Activated CD4-positive, alpha-beta T cell treated with anti-CD3 and anti-CD28 coated beads, Interleukin-2, amount 10 ng/mL, durations not matched to agents 7 days and 5 days (primary cell): ENCODE results near the gene STUM. TPM values are rescaled to one million over a fixed set of nuclear protein-coding genes. Genes with fewer than 3 reads are reported as not detected.

Experiments
- CTCF ChIA-PET: fragments of 350-600 bp; sonication (Branson Sonifier 250); formaldehyde crosslinking; loops from one replicate; lab custom pipeline; 2021; ENCODE audit warnings: antibody characterized with exemption; lab: Charles Lee
- POLR2A ChIA-PET: fragments of 350-600 bp; sonication (Branson Sonifier 250); formaldehyde crosslinking; loops from one replicate; lab custom pipeline; 2021; ENCODE audit warnings: antibody characterized with exemption; lab: Charles Lee
- DNase-seq: peaks from one replicate; pipeline ENCODE4 v3.0.0-alpha.2; 2020
- H3K27ac Mint-ChIP-seq: one replicate; pipeline ENCODE4 v1.8.0; 2021; ENCODE audit warnings: mild to moderate bottlenecking, moderate library complexity, mixed read lengths
- H3K27me3 Mint-ChIP-seq: one replicate; pipeline ENCODE4 v1.8.0; 2021; ENCODE audit warnings: mixed read lengths
- H3K36me3 Mint-ChIP-seq: one replicate; pipeline ENCODE4 v1.8.0; 2021; ENCODE audit warnings: low read depth, mixed read lengths
- H3K4me1 Mint-ChIP-seq: one replicate; pipeline ENCODE4 v1.8.0; 2021; ENCODE audit warnings: mixed read lengths
- H3K4me3 Mint-ChIP-seq: one replicate; pipeline ENCODE4 v1.8.0; 2021; ENCODE audit warnings: mild to moderate bottlenecking, moderate library complexity, mixed read lengths
- H3K9me3 Mint-ChIP-seq: one replicate; pipeline ENCODE4 v1.8.0; 2021; ENCODE audit warnings: mixed read lengths
- total RNA-seq, 2 experiments: library from RNA; stranded (reverse); gene quantifications; one replicate each; pipeline ENCODE4 v1.2.3, GENCODE V29; 2021

Gene STUM
- total RNA-seq, 2 experiments from 2014 or later = not detected

GRCh38 chr1:226568975-226569741, 20.6 kb downstream of the STUM start:
- H3K27ac Mint-ChIP-seq = no peak overlapping the region
- DNase-seq = no peak
- H3K27me3 Mint-ChIP-seq = peaks cover 8% of the 10 kb centered on the region
- CTCF ChIA-PET = interaction anchor here (1.1 kb wide), 1 partner anchor 15 kb away, joined by 3 read pairs; no protein-coding TSS in a partner anchor
- H3K36me3 Mint-ChIP-seq = no peaks in the 10 kb centered on the region
- H3K9me3 Mint-ChIP-seq = no peaks in the 10 kb centered on the region
- H3K4me3 Mint-ChIP-seq = no peak overlapping the region
- POLR2A ChIA-PET = no interaction called here
- no peaks in the 10 kb centered on the region for H3K4me1 Mint-ChIP-seq

DNA sequence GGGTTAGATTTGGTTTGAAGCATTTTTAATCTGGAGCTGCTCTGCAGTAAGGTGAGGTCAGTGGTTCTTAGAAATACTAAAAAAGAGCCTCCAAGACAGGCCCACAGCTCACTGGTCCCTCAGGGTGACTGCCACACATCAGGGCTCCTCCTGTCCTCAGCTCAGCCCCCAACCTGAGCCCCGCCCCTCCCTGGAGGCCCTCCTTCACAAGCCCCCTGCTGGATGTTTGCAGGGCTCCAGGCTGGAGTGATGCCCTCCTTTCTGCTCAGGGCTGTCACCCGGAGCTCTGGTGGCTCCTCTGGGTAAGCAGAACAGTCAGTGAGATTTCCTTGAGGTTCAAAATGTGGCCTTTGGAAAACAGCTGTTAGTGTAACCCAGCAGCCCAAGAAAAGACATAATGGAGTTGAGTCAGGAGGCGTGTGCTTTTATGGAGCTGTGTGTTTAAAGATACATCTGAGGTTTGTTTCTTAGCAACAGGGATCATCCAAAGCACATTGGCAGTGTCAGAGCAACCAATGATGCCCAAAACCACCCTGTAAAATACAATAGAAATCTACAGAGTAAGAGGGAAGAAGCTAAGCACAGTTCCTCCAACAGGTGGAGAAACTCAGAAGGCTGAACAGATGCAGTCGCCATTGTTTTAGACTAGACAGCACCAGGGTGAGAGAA, 21.4 kb downstream of the STUM start:
- POLR2A ChIA-PET = interaction anchor here (0.5 kb wide), 1 partner anchor 177 kb away, joined by 4 read pairs; no protein-coding TSS in a partner anchor

GRCh38 chr1:226571893-226572292, 23.3 kb downstream of the STUM start:
- ChIA-PET POLR2A (no interaction called here), CTCF (no interaction called here)
- no peak overlapping the region for H3K4me3 Mint-ChIP-seq
- no peaks in the 10 kb centered on the region for H3K4me1 Mint-ChIP-seq
- H3K9me3 Mint-ChIP-seq = no peaks in the 10 kb centered on the region
- H3K27me3 Mint-ChIP-seq = peaks cover 4% of the 10 kb centered on the region
- H3K36me3 Mint-ChIP-seq = no peaks in the 10 kb centered on the region
- no peak for DNase-seq
- H3K27ac Mint-ChIP-seq = no peak overlapping the region

More for the DNA sequence above, 21.4 kb downstream of the STUM start:
- H3K36me3 Mint-ChIP-seq = no peaks in the 10 kb centered on the region
- no peak overlapping the region for H3K4me3 Mint-ChIP-seq
- no peak for DNase-seq
- H3K27ac Mint-ChIP-seq = no peak overlapping the region
- no peaks in the 10 kb centered on the region for H3K9me3 Mint-ChIP-seq
- CTCF ChIA-PET = interaction anchor here (0.6 to 1.1 kb wide), 3 partner anchors 9 to 145 kb away, joined by 3 to 7 read pairs (median 3); no protein-coding TSS in a partner anchor
- H3K4me1 Mint-ChIP-seq = no peaks in the 10 kb centered on the region
- H3K27me3 Mint-ChIP-seq = peaks cover 8% of the 10 kb centered on the region

- DNase-seq = no peak
- POLR2A ChIA-PET = no interaction called here
- CTCF ChIA-PET = interaction anchor here (0.6 kb wide), 2 partner anchors 292 to 1837 kb away, joined by 3 read pairs; no protein-coding TSS in a partner anchor
- Mint-ChIP-seq H3K27me3 (peaks cover 3% of the 10 kb centered on the region), H3K9me3 (no peaks in the 10 kb centered on the region), H3K27ac (no peak overlapping the region), H3K36me3 (no peaks in the 10 kb centered on the region), H3K4me3 (no peak overlapping the region), H3K4me1 (no peaks in the 10 kb centered on the region)
Observed at GRCh38 chr1:226572325-226572726, 23.8 kb downstream of the STUM start.

DNA sequence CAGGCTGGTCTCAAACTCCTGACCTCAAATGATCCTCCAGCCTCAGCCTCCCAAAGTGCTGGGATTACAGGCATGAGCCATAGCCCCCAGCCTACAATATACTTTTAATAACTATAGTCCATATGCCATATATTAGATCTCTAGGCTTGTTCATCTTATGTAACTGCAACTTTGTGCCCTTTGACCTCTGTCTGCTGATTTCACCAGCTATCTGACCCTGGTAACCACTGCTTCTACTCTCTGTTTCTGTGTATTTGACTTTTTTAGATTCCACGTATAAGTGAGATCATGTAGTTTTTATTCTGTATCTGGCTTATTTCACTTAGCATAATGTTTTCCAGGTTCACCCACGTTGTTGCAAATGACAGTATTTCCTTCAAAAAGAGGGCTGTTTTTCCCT, 25.5 kb downstream of the STUM start:
- Mint-ChIP-seq H3K9me3 (no peaks in the 10 kb centered on the region), H3K4me1 (no peaks in the 10 kb centered on the region), H3K36me3 (no peaks in the 10 kb centered on the region), H3K27ac (no peak overlapping the region), H3K27me3 (no peaks in the 10 kb centered on the region), H3K4me3 (no peak overlapping the region)
- CTCF ChIA-PET = no interaction called here
- DNase-seq = no peak
- POLR2A ChIA-PET = no interaction called here

GRCh38 chr1:226574591-226575435, 26.2 kb downstream of the STUM start:
- Mint-ChIP-seq H3K27me3 (no peaks in the 10 kb centered on the region), H3K27ac (no peak overlapping the region), H3K9me3 (no peaks in the 10 kb centered on the region), H3K36me3 (no peaks in the 10 kb centered on the region), H3K4me3 (no peak overlapping the region), H3K4me1 (no peaks in the 10 kb centered on the region)
- ChIA-PET POLR2A (no interaction called here), CTCF (interaction anchor here (0.6 kb wide), 1 partner anchor 872 kb away, joined by 5 read pairs; no protein-coding TSS in a partner anchor)
- no peak for DNase-seq

DNA sequence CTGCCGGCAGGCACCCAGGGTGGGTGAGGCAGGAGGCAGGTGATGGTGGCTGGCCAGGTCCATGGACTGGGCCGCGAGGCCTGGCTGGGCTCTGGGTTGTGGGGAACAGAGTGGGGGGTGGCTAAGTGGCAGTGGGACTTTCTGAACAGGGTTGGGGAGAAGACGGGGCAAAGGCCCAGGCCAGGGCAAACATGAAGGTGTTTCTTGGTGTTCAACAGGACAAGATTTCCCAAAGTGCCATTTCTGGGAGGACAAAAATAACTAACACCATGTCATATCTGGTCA, 26.8 kb downstream of the STUM start:
- CTCF ChIA-PET = interaction anchor here (0.6 kb wide), 1 partner anchor 871 kb away, joined by 5 read pairs; no protein-coding TSS in a partner anchor
- DNase-seq = no peak
- POLR2A ChIA-PET = no interaction called here
- Mint-ChIP-seq H3K36me3 (no peaks in the 10 kb centered on the region), H3K4me3 (no peak overlapping the region), H3K27ac (no peak overlapping the region), H3K4me1 (no peaks in the 10 kb centered on the region), H3K27me3 (no peaks in the 10 kb centered on the region), H3K9me3 (no peaks in the 10 kb centered on the region)

GRCh38 chr1:226575739-226576378, 27.3 kb downstream of the STUM start:
- Mint-ChIP-seq H3K27ac (no peak overlapping the region), H3K4me3 (no peak overlapping the region), H3K4me1 (no peaks in the 10 kb centered on the region), H3K9me3 (no peaks in the 10 kb centered on the region), H3K36me3 (no peaks in the 10 kb centered on the region), H3K27me3 (no peaks in the 10 kb centered on the region)
- ChIA-PET CTCF (no interaction called here), POLR2A (no interaction called here)
- no peak for DNase-seq

DNA sequence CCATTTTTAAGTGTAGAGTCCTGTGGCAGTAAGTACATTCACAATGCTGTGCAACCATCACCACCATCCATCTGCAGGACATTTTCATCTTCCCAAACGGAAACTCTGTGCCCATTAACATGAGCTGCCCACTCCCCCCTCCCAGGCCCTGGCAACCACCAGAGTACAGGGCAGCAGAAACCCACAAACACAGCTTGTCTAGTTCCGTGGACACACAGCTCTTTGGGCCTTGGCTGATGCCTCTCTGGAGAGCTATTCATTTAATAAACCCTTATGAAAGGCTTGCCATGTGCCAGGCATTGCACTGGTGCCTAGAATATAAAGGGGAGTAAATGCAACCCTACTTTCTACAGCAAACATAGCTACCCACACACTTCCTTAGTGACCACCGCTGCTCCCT, 28.0 kb downstream of the STUM start:
- no peaks in the 10 kb centered on the region for H3K4me1 Mint-ChIP-seq
- H3K4me3 Mint-ChIP-seq = no peak overlapping the region
- no peaks in the 10 kb centered on the region for H3K36me3 Mint-ChIP-seq
- no peak overlapping the region for H3K27ac Mint-ChIP-seq
- no peak for DNase-seq
- ChIA-PET CTCF (interaction anchor here (1.0 kb wide), 1 partner anchor 117 kb away, joined by 3 read pairs; no protein-coding TSS in a partner anchor), POLR2A (no interaction called here)
- no peaks in the 10 kb centered on the region for H3K9me3 Mint-ChIP-seq
- no peaks in the 10 kb centered on the region for H3K27me3 Mint-ChIP-seq

DNA sequence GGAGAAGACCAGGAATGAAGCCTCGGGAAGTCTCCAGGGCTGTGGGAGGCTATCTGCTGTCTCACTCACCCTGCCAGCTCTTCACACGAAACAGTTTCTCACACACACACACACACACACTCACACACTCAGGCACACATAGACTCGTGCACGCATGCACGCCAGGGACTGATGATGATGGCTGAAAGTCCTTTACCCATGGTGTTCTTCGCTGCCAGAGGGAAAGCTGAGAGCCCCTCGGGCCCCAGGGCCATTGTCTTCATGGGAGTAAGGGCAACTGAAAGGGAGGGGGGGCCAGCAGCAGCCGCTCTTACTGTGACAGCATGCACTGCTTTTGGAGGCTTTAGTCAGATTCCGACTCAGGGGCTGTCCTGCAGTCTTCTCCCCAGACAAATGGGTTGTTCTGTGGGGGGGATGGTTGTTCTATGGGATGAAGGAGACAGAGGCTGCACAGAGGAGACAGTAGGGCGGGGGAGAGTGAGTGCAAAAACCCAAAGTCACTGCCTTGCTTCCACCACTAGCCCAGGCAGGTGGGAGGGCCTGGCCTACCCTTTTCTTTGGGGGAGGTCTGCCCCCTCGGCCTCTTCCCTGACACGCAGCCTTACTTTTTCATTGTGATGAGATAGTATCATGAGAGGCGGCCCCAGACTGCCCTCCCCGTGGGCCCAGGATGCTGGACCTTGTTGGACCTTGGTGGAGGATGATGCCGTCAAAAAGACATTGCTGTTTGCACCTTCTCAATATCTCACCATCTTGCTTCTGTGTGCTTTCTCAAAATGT, 29.0 kb downstream of the STUM start:
- CTCF ChIA-PET = interaction anchor here (1.0 kb wide), 1 partner anchor 118 kb away, joined by 3 read pairs; no protein-coding TSS in a partner anchor

DNA sequence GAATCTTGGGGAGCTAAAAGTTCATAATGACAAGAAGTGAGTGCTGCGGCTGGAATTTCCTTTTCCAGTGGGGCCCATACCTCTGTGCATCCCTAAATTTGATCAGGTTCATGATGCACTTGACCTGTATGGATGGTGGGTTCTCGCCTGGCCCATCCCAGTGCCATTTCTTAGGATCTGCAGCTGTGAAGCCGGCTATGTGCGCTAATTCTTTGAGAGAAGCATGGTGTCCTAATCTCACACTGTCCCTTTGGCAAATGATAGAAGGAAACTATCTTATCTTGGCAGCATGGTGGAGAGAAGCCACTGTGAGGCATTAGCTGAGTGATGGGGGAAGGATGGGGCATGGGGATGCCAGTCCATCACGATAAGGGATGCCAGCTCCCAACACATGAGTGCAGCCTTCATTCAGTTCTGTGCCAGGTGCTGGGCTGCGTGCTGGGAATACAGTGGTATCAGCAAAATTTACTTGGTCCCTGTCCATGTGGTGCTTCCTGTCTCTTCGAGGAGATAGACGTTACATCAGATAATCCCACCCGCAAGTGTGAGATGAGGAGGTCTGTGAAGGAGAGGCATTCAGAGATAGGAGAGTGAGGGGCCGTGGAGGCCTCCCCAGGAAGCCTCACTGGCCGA, 30.5 kb downstream of the STUM start:
- ChIA-PET CTCF (no interaction called here), POLR2A (no interaction called here)
- Mint-ChIP-seq H3K9me3 (no peaks in the 10 kb centered on the region), H3K36me3 (no peaks in the 10 kb centered on the region), H3K4me1 (no peaks in the 10 kb centered on the region), H3K27me3 (no peaks in the 10 kb centered on the region), H3K4me3 (no peak overlapping the region), H3K27ac (no peak overlapping the region)
- no peak for DNase-seq

More for the DNA sequence above, 29.0 kb downstream of the STUM start:
- Mint-ChIP-seq H3K36me3 (no peaks in the 10 kb centered on the region), H3K27me3 (no peaks in the 10 kb centered on the region), H3K4me1 (no peaks in the 10 kb centered on the region), H3K4me3 (no peak overlapping the region), H3K27ac (no peak overlapping the region), H3K9me3 (no peaks in the 10 kb centered on the region)
- DNase-seq = no peak
- POLR2A ChIA-PET = no interaction called here
